ENCODE results near the gene TCHP. TPM values are rescaled to one million over a fixed set of nuclear protein-coding genes. Genes with fewer than 3 reads are reported as not detected.

TCHP gene
- total RNA-seq, 1 donor from 2014 or later, result 9.8 TPM

DNA sequence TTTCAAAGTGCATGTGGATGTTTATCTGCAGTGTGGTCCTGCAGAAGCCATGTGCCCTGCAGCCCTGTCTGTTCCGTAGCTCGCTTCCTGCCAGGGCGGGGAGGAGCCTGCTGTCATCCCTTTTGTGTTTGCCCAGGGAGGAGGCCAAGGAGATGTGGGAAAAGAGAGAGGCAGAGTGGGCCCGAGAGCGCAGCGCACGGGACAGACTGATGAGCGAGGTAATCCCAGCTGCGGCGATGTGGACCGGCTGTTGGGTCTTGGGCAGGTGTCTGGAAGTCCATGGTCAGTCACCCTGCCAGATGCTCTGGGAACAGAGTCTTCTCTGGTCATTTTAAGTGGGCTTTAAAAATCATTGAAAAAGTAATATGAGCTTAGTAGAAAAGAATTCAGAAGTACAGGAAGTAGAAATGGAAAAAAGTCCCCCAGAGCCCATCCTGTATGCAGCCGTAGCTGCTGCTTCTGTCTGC is 12.8 kb downstream of the TCHP start:
- Mint-ChIP-seq H3K27ac (ENCODE audit: unreplicated experiment) (peak overlapping the region; percentile 68), H3K36me3 (ENCODE audit: low read depth) (peaks cover 28% of the 10 kb centered on the region), H3K27me3 (ENCODE audit: low read depth) (no peaks in the 10 kb centered on the region), H3K4me3 (ENCODE audit: unreplicated experiment) (no peak overlapping the region), H3K9me3 (ENCODE audit: low read depth) (no peaks in the 10 kb centered on the region), H3K4me1 (ENCODE audit: low read depth) (peaks cover 11% of the 10 kb centered on the region)
- DNase-seq (ENCODE audit: low spot score), result no peak
- TF ChIP-seq, protein P1, sequence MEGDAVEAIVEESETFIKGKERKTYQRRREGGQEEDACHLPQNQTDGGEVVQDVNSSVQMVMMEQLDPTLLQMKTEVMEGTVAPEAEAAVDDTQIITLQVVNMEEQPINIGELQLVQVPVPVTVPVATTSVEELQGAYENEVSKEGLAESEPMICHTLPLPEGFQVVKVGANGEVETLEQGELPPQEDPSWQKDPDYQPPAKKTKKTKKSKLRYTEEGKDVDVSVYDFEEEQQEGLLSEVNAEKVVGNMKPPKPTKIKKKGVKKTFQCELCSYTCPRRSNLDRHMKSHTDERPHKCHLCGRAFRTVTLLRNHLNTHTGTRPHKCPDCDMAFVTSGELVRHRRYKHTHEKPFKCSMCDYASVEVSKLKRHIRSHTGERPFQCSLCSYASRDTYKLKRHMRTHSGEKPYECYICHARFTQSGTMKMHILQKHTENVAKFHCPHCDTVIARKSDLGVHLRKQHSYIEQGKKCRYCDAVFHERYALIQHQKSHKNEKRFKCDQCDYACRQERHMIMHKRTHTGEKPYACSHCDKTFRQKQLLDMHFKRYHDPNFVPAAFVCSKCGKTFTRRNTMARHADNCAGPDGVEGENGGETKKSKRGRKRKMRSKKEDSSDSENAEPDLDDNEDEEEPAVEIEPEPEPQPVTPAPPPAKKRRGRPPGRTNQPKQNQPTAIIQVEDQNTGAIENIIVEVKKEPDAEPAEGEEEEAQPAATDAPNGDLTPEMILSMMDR (IDR thresholded peaks at IDR 0.05), result no peak

DNA sequence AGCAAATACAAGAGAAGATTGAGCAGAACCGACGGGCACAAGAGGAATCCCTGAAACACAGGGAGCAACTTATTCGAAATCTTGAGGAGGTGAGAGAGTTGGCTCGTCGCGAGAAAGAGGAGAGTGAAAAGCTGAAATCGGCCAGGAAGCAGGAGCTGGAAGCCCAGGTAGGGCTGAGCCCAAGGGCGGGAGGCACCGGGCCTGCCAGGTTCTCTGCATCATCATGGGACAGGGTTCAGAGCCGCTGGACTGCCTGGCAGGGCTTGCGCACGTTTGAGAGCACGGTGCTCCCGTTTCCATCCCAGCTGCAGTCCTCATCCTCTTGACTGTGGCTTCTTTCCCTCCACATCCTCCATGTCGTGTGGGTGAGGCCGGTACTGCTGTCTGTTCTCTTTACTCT is 14.4 kb downstream of the TCHP start:
- Mint-ChIP-seq H3K27ac (ENCODE audit: unreplicated experiment) (no peak overlapping the region), H3K4me1 (ENCODE audit: low read depth) (peaks cover 11% of the 10 kb centered on the region), H3K27me3 (ENCODE audit: low read depth) (no peaks in the 10 kb centered on the region), H3K4me3 (ENCODE audit: unreplicated experiment) (no peak overlapping the region), H3K36me3 (ENCODE audit: low read depth) (peaks cover 29% of the 10 kb centered on the region), H3K9me3 (ENCODE audit: low read depth) (no peaks in the 10 kb centered on the region)
- TF ChIP-seq, protein P1 (IDR thresholded peaks at IDR 0.05), result no peak
- no peak for DNase-seq (ENCODE audit: low spot score)

DNA sequence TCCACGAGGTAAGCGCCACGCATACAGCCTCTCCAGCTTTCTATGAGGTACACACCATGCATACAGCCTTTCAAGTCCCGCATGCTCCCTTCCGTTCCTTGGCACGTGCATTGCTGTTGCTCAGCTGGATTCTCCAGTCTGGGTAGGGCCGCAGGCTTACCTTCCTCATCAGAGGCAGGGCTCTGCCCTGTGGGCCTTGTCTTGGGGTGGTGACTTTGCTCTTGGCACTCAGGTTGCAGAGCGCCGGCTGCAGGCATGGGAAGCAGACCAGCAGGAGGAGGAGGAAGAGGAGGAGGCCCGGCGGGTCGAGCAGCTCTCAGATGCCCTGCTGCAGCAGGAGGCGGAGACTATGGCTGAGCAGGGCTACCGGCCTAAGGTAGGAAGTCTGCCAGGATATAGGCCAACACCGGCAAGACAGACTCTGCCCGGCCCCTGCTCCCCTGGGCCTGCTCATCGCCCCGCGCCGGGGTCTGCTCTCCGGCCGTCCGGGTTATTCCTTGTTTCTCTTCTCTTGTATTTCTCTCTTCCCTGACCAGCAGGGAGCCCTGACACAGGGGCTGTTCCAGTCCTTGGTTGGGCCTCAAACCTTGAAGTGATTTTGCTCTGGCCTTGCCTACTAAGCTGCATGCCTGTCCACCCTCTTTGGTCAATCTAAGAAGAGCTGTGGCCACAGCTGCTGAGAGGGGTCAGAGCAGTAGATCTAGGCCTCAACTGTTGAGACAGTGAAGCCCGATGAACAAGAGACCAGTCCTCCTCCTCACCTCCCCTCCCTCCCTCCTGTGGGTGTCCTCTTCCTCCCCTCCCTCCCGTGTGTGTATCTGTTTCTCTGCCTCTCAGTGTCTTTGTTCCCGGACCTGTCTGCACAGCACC is 15.3 kb downstream of the TCHP start:
- H3K36me3 Mint-ChIP-seq (ENCODE audit: low read depth), result peaks cover 30% of the 10 kb centered on the region
- H3K4me1 Mint-ChIP-seq (ENCODE audit: low read depth), result peaks cover 11% of the 10 kb centered on the region
- H3K27me3 Mint-ChIP-seq (ENCODE audit: low read depth), result no peaks in the 10 kb centered on the region
- TF ChIP-seq, protein P1 (IDR thresholded peaks at IDR 0.05), result no peak
- no peak overlapping the region for H3K27ac Mint-ChIP-seq (ENCODE audit: unreplicated experiment)
- no peak overlapping the region for H3K4me3 Mint-ChIP-seq (ENCODE audit: unreplicated experiment)
- peak; percentile 77 for DNase-seq (ENCODE audit: low spot score)
- H3K9me3 Mint-ChIP-seq (ENCODE audit: low read depth), result no peaks in the 10 kb centered on the region

DNA sequence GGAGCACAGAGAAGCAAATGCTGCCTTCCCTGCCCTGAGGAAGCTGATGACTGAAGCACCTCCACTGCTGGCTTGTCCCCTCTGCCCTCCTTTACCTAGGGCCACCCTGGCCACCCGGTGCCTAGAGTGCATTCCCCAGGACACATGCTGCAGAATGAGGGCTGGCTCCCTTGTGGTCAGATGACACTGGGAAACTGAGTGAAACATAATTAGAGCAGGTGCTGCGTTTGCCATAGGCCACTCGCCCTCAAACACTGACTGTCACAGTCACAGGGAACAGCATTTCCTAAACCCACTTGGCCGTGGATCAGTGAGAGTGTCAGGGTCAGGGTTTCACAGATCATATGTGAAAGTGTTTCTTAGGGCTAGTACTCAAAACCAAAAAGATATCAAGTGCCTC is 16.0 kb downstream of the TCHP start:
- no peak overlapping the region for H3K27ac Mint-ChIP-seq (ENCODE audit: unreplicated experiment)
- H3K4me3 Mint-ChIP-seq (ENCODE audit: unreplicated experiment), result no peak overlapping the region
- peaks cover 11% of the 10 kb centered on the region for H3K4me1 Mint-ChIP-seq (ENCODE audit: low read depth)
- H3K27me3 Mint-ChIP-seq (ENCODE audit: low read depth), result no peaks in the 10 kb centered on the region
- DNase-seq (ENCODE audit: low spot score), result no peak
- TF ChIP-seq, protein P1 (IDR thresholded peaks at IDR 0.05), result no peak
- H3K36me3 Mint-ChIP-seq (ENCODE audit: low read depth), result peaks cover 32% of the 10 kb centered on the region
- H3K9me3 Mint-ChIP-seq (ENCODE audit: low read depth), result no peaks in the 10 kb centered on the region

DNA sequence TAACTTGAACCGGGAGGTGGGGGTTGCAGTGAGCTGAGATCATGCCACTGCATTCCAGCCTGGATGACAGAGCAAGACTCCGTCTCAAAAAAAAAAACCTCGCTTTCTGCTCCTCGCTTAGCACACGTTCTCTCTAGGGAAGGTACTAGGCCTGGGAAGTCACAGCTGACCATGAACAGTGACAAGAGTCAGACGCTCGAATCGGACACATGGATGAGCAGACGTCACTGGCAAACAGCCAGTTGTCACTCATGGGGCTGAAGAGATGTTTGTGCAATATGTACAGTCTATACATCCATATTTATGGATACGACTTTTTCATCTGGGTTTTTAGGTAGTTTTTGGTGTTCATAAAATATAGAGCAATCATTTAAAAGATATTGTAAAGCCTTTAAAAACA is 19.4 kb downstream of the TCHP start:
- peak overlapping the region; percentile 15 for H3K27ac Mint-ChIP-seq (ENCODE audit: unreplicated experiment)
- no peaks in the 10 kb centered on the region for H3K27me3 Mint-ChIP-seq (ENCODE audit: low read depth)
- peaks cover 30% of the 10 kb centered on the region for H3K36me3 Mint-ChIP-seq (ENCODE audit: low read depth)
- TF ChIP-seq, protein P1 (IDR thresholded peaks at IDR 0.05), result no peak
- H3K9me3 Mint-ChIP-seq (ENCODE audit: low read depth), result no peaks in the 10 kb centered on the region
- no peaks in the 10 kb centered on the region for H3K4me1 Mint-ChIP-seq (ENCODE audit: low read depth)
- no peak for DNase-seq (ENCODE audit: low spot score)
- no peak overlapping the region for H3K4me3 Mint-ChIP-seq (ENCODE audit: unreplicated experiment)

All from chondrocyte (in vitro differentiated cells).